Heart left ventricle (tissue), 16 donors: ENCODE measurements around the gene TRIM5. TPM values are rescaled to one million over a fixed set of nuclear protein-coding genes. Genes with fewer than 3 reads are reported as not detected.
"Not testable (repeated sequence)": the region's sequence is repeated elsewhere in the genome, so short reads cannot be mapped to it uniquely, and the experiment has no call there.

Experiments
- ATAC-seq, 4 donors: fragments of 200-7000 bp; cut with Tn5 transposase; one replicate each; pipeline ENCODE4 v1.9.1; 2020 to 2022; ENCODE audit warnings: moderate library complexity in 4 of 4, mild to moderate bottlenecking in 3 of 4, moderate number of reproducible peaks in 1 of 4
- DNase-seq, 5 donors: peaks; one replicate each; pipeline ENCODE4 v3.0.0-alpha.2; 2020
- H3K27ac ChIP-seq, 12 donors: fragments of 200-600 bp; sonication (generic) in 4 of 12; one replicate each; pipeline versions ENCODE4 v1.5.0 to v1.8.0; 2016 to 2022; ENCODE audit warnings: mild to moderate bottlenecking in 2 of 12
- H3K27me3 ChIP-seq, 9 donors: fragments of 200-600 bp; sonication (generic) in 2 of 9; one replicate each; pipeline versions ENCODE4 v1.5.1 to v1.8.0; 2016 to 2022; ENCODE audit warnings: mild to moderate bottlenecking in 3 of 9
- H3K36me3 ChIP-seq, 9 donors: fragments of 200-600 bp; sonication (generic) in 2 of 9; one replicate each; pipeline versions ENCODE4 v1.5.0 to v1.8.0; 2018 to 2022; ENCODE audit warnings: mild to moderate bottlenecking in 2 of 9
- H3K4me1 ChIP-seq, 12 donors: fragments of 200-600 bp; sonication (generic) in 4 of 12; one replicate each; pipeline versions ENCODE4 v1.5.0 to v1.8.0; 2016 to 2022; ENCODE audit warnings: mild to moderate bottlenecking in 3 of 12
- H3K4me3 ChIP-seq, 12 donors: fragments of 200-600 bp; sonication (generic) in 4 of 12; one replicate each; pipeline versions ENCODE4 v1.5.0 to v1.8.0; 2017 to 2022; ENCODE audit warnings: mild to moderate bottlenecking in 9 of 12, moderate library complexity in 4 of 12
- H3K9me3 ChIP-seq, 12 donors: fragments of 200-600 bp; sonication (generic) in 4 of 12; one replicate each; pipeline versions ENCODE4 v1.5.0 to v1.8.0; 2016 to 2022; ENCODE audit warnings: mild to moderate bottlenecking in 1 of 12
- CTCF ChIP-seq, 12 donors: fragments of 200-600 bp; sonication (generic) in 4 of 12; IDR thresholded peaks; one replicate each; pipeline versions ENCODE4 v1.5.0 to v1.8.0; 2018 to 2022; ENCODE audit warnings: antibody characterized with exemption in 12 of 12, mild to moderate bottlenecking in 5 of 12
- POLR2A ChIP-seq, 2 donors: fragments of 450-650 bp; IDR thresholded peaks; one replicate each; pipeline ENCODE4 v1.6.1; 2017; ENCODE audit warnings: antibody characterized with exemption in 2 of 2, mild to moderate bottlenecking in 2 of 2, moderate library complexity in 2 of 2
- WGBS, 4 donors: extraction: QIAGEN DNeasy Blood & Tissue Kit in 2 of 4; methylation state at CpG; one replicate each; pipeline versions ENCODE4 v1.1.5 to v1.1.7; 2013 to 2018; 5-methylcytosine and 5-hydroxymethylcytosine counted together
- intact Hi-C, 10 donors: fragments of 100-400 bp; cut with DNase I; formaldehyde crosslinking; loops; one replicate each; pipeline versions ENCODE4 v1.11.1 to v1.14.2; 2022
- polyA plus RNA-seq, 2 donors: library from polyadenylated mRNA; stranded (reverse); fragments of 200-250 nt; gene quantifications; one replicate each; pipeline ENCODE4 v1.2.3, GENCODE V29; 2013
- total RNA-seq, 9 donors: library from RNA; depleted of rRNA in 2 of 9; stranded (reverse); fragments of >200 nt in 2 of 9; fragmentation: NEBNext Ultra II Directional in 3 of 9; extraction: Animal tissue kit (Norgen Biotek cat#: 25700) in 3 of 9; gene quantifications; one replicate each; pipeline versions ENCODE4 v1.1.0 to v1.2.4, GENCODE V29; 2016 to 2023
- donor health status: ischemic (EF 13 %, LVEDD 7.1; RV severe dilation, severe dysfunction).
- donor health status: healthy with polysubstance abuse.
- donor health status: DM: no; HTN: yes; CAD: no.
- donor health status: DM: no; HTN: no; CAD: no.
- donor health status: ischemic (EF 25% LVEDD 6.9; RV normal size, moderate dysfunction).
- donor health status: ischemic (EF 25% LVEDD 5.7; RV mildly dilated, moderate dysfunction).
- donor health status: healthy.
- donor health status: DM: yes; HTN: yes; CAD: no.
- donor health status: ischemic (EF 35%, LVEDD 5.7; RV mildly dilated, moderate dysfunction).
- donor health status: nonischemic (EF 11% LVEDD 7.7; RV severe dilation, severe dysfunction).
- donor health status: DM: yes; HTN: yes; CAD: no.
- donor health status: PGD.
- donor health status: ischemic (EF 29% LVEDD 5.4; RV normal size, mild dysfunction).
- donor health status: nonischemic (EF 23%, LVEDD 6.1; RV moderate dilation, normal function).

TRIM5 gene
- total and polyA plus RNA-seq, 11 donors, result 4.7 to 15.9 (median 8.2) TPM

- intact Hi-C loops, result loop anchor here in 2 of 10 donors (1.0 to 10.0 kb wide), 2 partner anchors 59 to 123 kb away; partner anchors contain the start of gene TRIM34 (in 1 of the 2)
- peak in 1 of 4 donors; percentile 2 for ATAC-seq
- no peaks in the 10 kb centered on the region for H3K27me3 ChIP-seq
- H3K36me3 ChIP-seq, result peaks cover 0 to 19% (median 8%) of the 10 kb centered on the region in 9 donors
- no peak for DNase-seq
- no peaks in the 10 kb centered on the region for H3K9me3 ChIP-seq
- TF ChIP-seq POLR2A (IDR thresholded peaks at IDR 0.05) (no peak), CTCF (IDR thresholded peaks at IDR 0.05) (no peak)
- peak overlapping the region; percentile 74 to 96 (median 86) for H3K27ac ChIP-seq
- WGBS, 4 donors, result 56 to 68% (median 67%) methylated on average over 4 to 8 of the region's 8 CpGs
- peaks cover 0 to 29% (median 17%) of the 10 kb centered on the region in 12 donors for H3K4me1 ChIP-seq
- H3K4me3 ChIP-seq, result peak overlapping the region; percentile 25 to 68 (median 52)
Measured at GRCh38 chr11:5684036-5684645, 733 bp downstream of the TRIM5 start.

- not testable (repeated sequence) for H3K9me3 ChIP-seq, DNase-seq, H3K27me3 ChIP-seq, ATAC-seq
- WGBS, 4 donors, result 81 to 86% (median 82%) methylated on average over 7 of the region's 7 CpGs
- Histone ChIP-seq H3K27ac (peak overlapping the region in 8 of 12 donors; percentile 84 to 96 (median 88)), H3K36me3 (peaks cover 0 to 24% (median 13%) of the 10 kb centered on the region in 9 donors), H3K4me3 (peak overlapping the region in 10 of 12 donors; percentile 40 to 68 (median 54)), H3K4me1 (peaks cover 0 to 23% (median 12%) of the 10 kb centered on the region in 12 donors)
- intact Hi-C loops, result loop anchor here in 2 of 10 donors (1.0 to 10.0 kb wide), 2 partner anchors 59 to 124 kb away; partner anchors contain the start of gene TRIM34 (in 1 of the 2)
Measured at GRCh38 chr11:5683620-5684019, 1.3 kb downstream of the TRIM5 start.

DNA sequence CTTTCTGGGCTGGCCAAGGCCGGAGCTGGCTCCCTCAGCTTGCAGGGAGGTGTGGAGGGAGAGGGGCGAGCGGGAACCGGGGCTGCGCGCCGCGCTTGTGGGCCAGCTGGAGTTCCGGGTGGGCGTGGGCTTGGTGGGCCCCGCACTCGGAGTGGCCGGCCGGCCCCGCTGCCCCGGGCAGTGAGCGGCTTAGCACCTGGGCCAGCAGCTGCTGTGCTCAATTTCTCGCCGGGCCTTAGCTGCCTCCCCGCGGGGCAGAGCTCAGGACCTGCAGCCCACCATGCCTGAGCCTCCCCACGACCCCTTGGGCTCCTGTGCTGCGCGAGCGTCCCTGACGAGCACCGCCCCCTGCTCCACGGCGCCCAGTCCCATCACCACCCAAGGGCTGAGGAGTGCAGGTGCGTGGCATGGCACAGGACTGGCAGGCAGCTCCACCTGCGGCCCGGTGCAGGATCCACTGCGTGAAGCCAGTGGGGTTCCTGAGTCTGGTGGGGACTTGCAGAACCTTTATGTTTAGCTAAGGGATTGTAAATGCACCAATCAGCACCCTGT is 1.9 kb downstream of the TRIM5 start:
- not testable (repeated sequence) for H3K27ac ChIP-seq, H3K4me3 ChIP-seq, H3K27me3 ChIP-seq, ATAC-seq, DNase-seq, H3K9me3 ChIP-seq
- Histone ChIP-seq H3K36me3 (peaks cover 0 to 30% (median 19%) of the 10 kb centered on the region in 9 donors), H3K4me1 (peaks cover 0 to 21% (median 11%) of the 10 kb centered on the region in 12 donors)
- intact Hi-C loops, result loop anchor here in 1 of 10 donors (10.0 kb wide), 1 partner anchor 58 kb away; the partner anchor contains the start of gene TRIM34
- WGBS, 4 donors, result 84 to 96% (median 90%) methylated on average over 10 to 33 of the region's 33 CpGs

DNA sequence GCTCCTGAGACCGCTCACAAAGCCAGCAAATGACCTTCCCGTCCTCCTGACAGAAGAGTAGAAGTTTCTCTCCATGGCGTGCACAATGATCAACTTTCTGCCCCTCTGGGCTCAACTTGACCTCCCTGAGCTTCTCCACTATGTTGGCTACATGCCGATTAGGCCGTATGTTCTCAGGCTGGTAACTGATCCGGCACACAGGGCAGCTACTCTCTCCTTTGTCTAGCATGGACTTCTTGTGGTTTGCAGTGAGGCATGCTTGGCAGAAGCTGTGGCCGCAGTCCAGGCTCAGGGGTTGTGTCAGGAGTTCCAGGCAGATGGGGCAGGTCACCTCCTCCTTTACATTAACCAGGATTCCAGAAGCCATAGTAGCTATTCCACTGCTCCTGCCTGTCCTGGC is 5.1 kb downstream of the TRIM5 start:
- ATAC-seq, result no peak
- H3K9me3 ChIP-seq, result peaks cover 0 to 4% (median 0%) of the 10 kb centered on the region in 12 donors
- H3K4me1 ChIP-seq, result peaks cover 0 to 15% (median 5%) of the 10 kb centered on the region in 12 donors
- H3K27ac ChIP-seq, result no peak overlapping the region
- H3K4me3 ChIP-seq, result no peak overlapping the region
- no peak for TF ChIP-seq POLR2A (IDR thresholded peaks at IDR 0.05)
- TF ChIP-seq CTCF (IDR thresholded peaks at IDR 0.05), result no peak
- peaks cover 0 to 39% (median 25%) of the 10 kb centered on the region in 9 donors for H3K36me3 ChIP-seq
- H3K27me3 ChIP-seq, result no peaks in the 10 kb centered on the region
- 92 to 97% (median 96%) methylated on average over 6 to 7 of the region's 7 CpGs for WGBS, 4 donors
- no peak for DNase-seq
- intact Hi-C loops, result loop anchor here in 1 of 10 donors (10.0 kb wide), 1 partner anchor 55 kb away; the partner anchor contains the start of gene TRIM34

DNA sequence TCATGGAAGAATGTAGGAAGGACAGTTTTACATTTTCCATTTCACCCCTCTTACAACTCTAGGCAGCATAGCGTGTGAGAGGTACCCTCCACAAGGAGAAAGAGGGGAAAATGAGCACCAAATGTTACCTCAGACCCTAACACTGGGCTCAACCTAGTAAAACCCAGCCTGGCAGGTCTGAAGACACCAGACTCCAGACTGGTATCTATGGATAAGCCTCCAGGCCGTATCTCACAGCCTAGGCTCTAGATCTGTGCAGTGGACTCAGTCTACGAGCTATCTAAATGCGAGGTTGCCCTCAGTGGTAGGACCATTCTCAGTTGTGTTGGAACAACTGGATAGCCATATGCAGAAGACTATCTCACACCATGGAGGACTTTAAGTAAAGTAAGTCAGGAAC is 10.5 kb downstream of the TRIM5 start:
- H3K27ac ChIP-seq, result no peak overlapping the region
- no peaks in the 10 kb centered on the region for H3K4me1 ChIP-seq
- intact Hi-C loops, result no loop called here
- no peak overlapping the region for H3K4me3 ChIP-seq
- 97 to 98% (median 97%) methylated on average over 4 of the region's 4 CpGs for WGBS, 4 donors
- H3K36me3 ChIP-seq, result peaks cover 0 to 71% (median 47%) of the 10 kb centered on the region in 9 donors
- TF ChIP-seq POLR2A (IDR thresholded peaks at IDR 0.05) (no peak), CTCF (IDR thresholded peaks at IDR 0.05) (no peak)
- H3K27me3 ChIP-seq, result no peaks in the 10 kb centered on the region
- peaks cover 0 to 4% (median 0%) of the 10 kb centered on the region in 12 donors for H3K9me3 ChIP-seq
- ATAC-seq (no peak), DNase-seq (no peak)
